ENCODE data around the gene IGFL3. TPM values are rescaled to one million over a fixed set of nuclear protein-coding genes. Genes with fewer than 3 reads are reported as not detected.

Gene IGFL3
- total and polyA plus RNA-seq, 9 of the 15 experiments (the other 6 are each of a cell fraction or from before 2014, with no cell fraction given) = not detected

DNA sequence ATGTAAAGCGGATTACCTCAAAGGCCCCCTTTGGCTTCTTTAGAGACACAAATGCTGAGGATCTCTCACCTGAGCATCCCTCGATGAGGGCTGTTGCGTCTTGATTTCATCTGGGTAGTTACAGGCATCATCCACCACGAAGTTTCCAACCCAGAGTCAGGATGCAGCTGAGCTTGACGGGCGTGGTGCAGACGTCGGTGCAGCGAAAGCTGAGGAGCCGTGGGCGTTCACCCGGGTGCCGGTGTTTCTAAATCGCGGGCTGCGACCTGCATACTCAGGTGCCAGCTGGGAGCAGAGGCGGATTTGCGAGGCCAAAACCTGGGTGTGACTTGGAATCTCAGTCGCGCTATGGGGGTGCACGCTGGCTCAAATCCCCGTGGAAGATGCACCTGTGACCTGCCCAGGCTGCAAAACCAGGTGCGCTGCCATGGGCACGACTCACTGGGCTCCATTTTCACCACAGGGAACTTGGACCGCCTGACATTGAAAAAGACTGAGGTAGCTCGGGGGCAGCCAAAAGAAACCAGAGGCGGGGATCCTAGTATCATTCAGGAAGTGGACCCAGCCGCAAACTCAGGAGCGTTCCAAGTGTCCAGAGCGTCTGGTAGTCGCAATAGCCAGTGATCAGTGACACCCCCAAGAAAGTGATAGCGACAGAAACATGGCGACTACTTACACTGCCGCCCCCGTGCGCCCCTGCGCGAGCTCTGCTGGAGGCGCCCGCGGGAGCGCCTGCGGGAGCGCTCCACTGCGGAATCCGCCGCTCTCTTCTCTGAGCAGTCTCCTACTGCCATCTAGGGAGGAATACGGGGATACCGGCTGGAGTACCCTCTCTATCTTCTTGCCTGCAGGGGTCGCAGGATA is 47.3 kb downstream of the IGFL3 start (continued):
- TF ChIP-seq, protein P1, sequence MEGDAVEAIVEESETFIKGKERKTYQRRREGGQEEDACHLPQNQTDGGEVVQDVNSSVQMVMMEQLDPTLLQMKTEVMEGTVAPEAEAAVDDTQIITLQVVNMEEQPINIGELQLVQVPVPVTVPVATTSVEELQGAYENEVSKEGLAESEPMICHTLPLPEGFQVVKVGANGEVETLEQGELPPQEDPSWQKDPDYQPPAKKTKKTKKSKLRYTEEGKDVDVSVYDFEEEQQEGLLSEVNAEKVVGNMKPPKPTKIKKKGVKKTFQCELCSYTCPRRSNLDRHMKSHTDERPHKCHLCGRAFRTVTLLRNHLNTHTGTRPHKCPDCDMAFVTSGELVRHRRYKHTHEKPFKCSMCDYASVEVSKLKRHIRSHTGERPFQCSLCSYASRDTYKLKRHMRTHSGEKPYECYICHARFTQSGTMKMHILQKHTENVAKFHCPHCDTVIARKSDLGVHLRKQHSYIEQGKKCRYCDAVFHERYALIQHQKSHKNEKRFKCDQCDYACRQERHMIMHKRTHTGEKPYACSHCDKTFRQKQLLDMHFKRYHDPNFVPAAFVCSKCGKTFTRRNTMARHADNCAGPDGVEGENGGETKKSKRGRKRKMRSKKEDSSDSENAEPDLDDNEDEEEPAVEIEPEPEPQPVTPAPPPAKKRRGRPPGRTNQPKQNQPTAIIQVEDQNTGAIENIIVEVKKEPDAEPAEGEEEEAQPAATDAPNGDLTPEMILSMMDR (IDR thresholded peaks at IDR 0.05 in 2 of 3, conservative IDR thresholded peaks at IDR 0.05 in 1 of 3; ENCODE audit: insufficient read depth in 2 of 3, low read depth in 1 of 3, low read length in 3 of 3) = peak; percentile 98 to 100 (median 100)
- TF ChIP-seq TSC22D4 (tag; IDR thresholded peaks at IDR 0.05) = no peak
- no peak for TF ChIP-seq ZNF431 (CRISPR knock-in tag; IDR thresholded peaks at IDR 0.05)
- TF ChIP-seq, protein P2, sequence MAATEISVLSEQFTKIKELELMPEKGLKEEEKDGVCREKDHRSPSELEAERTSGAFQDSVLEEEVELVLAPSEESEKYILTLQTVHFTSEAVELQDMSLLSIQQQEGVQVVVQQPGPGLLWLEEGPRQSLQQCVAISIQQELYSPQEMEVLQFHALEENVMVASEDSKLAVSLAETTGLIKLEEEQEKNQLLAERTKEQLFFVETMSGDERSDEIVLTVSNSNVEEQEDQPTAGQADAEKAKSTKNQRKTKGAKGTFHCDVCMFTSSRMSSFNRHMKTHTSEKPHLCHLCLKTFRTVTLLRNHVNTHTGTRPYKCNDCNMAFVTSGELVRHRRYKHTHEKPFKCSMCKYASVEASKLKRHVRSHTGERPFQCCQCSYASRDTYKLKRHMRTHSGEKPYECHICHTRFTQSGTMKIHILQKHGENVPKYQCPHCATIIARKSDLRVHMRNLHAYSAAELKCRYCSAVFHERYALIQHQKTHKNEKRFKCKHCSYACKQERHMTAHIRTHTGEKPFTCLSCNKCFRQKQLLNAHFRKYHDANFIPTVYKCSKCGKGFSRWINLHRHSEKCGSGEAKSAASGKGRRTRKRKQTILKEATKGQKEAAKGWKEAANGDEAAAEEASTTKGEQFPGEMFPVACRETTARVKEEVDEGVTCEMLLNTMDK (IDR thresholded peaks at IDR 0.05; ENCODE audit: borderline replicate concordance, insufficient read depth, low read depth, low read length, poor library complexity, severe bottlenecking) = peak; percentile 90
- TF ChIP-seq, protein P3, sequence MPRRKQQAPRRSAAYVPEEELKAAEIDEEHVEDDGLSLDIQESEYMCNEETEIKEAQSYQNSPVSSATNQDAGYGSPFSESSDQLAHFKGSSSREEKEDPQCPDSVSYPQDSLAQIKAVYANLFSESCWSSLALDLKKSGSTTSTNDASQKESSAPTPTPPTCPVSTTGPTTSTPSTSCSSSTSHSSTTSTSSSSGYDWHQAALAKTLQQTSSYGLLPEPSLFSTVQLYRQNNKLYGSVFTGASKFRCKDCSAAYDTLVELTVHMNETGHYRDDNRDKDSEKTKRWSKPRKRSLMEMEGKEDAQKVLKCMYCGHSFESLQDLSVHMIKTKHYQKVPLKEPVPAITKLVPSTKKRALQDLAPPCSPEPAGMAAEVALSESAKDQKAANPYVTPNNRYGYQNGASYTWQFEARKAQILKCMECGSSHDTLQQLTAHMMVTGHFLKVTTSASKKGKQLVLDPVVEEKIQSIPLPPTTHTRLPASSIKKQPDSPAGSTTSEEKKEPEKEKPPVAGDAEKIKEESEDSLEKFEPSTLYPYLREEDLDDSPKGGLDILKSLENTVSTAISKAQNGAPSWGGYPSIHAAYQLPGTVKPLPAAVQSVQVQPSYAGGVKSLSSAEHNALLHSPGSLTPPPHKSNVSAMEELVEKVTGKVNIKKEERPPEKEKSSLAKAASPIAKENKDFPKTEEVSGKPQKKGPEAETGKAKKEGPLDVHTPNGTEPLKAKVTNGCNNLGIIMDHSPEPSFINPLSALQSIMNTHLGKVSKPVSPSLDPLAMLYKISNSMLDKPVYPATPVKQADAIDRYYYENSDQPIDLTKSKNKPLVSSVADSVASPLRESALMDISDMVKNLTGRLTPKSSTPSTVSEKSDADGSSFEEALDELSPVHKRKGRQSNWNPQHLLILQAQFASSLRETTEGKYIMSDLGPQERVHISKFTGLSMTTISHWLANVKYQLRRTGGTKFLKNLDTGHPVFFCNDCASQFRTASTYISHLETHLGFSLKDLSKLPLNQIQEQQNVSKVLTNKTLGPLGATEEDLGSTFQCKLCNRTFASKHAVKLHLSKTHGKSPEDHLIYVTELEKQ (CRISPR knock-in tag; IDR thresholded peaks at IDR 0.05) = no peak
- TF ChIP-seq NFXL1 (CRISPR knock-in tag; IDR thresholded peaks at IDR 0.05) = no peak
- TF ChIP-seq SIN3A (IDR thresholded peaks at IDR 0.05; ENCODE audit: borderline replicate concordance in 2 of 2, control insufficient read depth in 1 of 2, low read depth in 2 of 2, low read length in 2 of 2) = no peak
- no peak for TF ChIP-seq NCOR1 (IDR thresholded peaks at IDR 0.05)
- TF ChIP-seq, protein P4, sequence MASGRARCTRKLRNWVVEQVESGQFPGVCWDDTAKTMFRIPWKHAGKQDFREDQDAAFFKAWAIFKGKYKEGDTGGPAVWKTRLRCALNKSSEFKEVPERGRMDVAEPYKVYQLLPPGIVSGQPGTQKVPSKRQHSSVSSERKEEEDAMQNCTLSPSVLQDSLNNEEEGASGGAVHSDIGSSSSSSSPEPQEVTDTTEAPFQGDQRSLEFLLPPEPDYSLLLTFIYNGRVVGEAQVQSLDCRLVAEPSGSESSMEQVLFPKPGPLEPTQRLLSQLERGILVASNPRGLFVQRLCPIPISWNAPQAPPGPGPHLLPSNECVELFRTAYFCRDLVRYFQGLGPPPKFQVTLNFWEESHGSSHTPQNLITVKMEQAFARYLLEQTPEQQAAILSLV (tag; IDR thresholded peaks at IDR 0.05) = no peak
- TF ChIP-seq, protein P5, sequence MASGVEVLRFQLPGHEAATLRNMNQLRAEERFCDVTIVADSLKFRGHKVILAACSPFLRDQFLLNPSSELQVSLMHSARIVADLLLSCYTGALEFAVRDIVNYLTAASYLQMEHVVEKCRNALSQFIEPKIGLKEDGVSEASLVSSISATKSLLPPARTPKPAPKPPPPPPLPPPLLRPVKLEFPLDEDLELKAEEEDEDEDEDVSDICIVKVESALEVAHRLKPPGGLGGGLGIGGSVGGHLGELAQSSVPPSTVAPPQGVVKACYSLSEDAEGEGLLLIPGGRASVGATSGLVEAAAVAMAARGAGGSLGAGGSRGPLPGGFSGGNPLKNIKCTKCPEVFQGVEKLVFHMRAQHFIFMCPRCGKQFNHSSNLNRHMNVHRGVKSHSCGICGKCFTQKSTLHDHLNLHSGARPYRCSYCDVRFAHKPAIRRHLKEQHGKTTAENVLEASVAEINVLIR (CRISPR knock-in tag; IDR thresholded peaks at IDR 0.05) = no peak
- TF ChIP-seq GATAD2B (IDR thresholded peaks at IDR 0.05; ENCODE audit: borderline replicate concordance) = peak; percentile 18; the same call in 1 of the 2 replicates
- TF ChIP-seq SRF (CRISPR knock-in tag; IDR thresholded peaks at IDR 0.05) = peak in 1 of 2 experiments; percentile 12; a peak in 1 of 4 replicates
- no peak for TF ChIP-seq RNF2 (IDR thresholded peaks at IDR 0.05)
- no peak for TF ChIP-seq POLR2AphosphoS5 (IDR thresholded peaks at IDR 0.05; ENCODE audit: control insufficient read depth, insufficient read depth, low read depth, low read length)

Data from K562 (cell line).